Measurements from ENCODE around the gene PLSCR1.

GRCh38 chr3:146470425-146470990 is 73.9 kb downstream of the PLSCR1 start:
- TF ChIP-seq CTCF (IDR thresholded peaks at IDR 0.05) (no peak), POLR2AphosphoS5 (IDR thresholded peaks at IDR 0.05) (no peak), POLR2A (IDR thresholded peaks at IDR 0.05) (no peak), EP300 (IDR thresholded peaks at IDR 0.05) (no peak)
